A549 treated with ZK216348 at 1 μM for 4 hours (cell line): ENCODE results near the gene TMOD1. TPM values are rescaled to one million over a fixed set of nuclear protein-coding genes. Genes with fewer than 3 reads are reported as not detected.

Experiments used
- total RNA-seq: library from RNA; stranded (reverse); fragments of 200-300 nt; extraction: Qiagen RNA extraction; gene quantifications from 5 replicates; pipeline ENCODE4 v1.2.3, GENCODE V29; 2022; ENCODE audit warnings: low read depth

Gene TMOD1
- total RNA-seq = 1.7 to 2.9 TPM (median 2.3 TPM) in 5 replicates

GRCh38 chr9:97501177-97501971 lies at the start of gene TMOD1:
Gene TMOD1 (plus strand): TSS chr9:97501666. CDS start chr9:97524189, 22,523 bp downstream.

DNA sequence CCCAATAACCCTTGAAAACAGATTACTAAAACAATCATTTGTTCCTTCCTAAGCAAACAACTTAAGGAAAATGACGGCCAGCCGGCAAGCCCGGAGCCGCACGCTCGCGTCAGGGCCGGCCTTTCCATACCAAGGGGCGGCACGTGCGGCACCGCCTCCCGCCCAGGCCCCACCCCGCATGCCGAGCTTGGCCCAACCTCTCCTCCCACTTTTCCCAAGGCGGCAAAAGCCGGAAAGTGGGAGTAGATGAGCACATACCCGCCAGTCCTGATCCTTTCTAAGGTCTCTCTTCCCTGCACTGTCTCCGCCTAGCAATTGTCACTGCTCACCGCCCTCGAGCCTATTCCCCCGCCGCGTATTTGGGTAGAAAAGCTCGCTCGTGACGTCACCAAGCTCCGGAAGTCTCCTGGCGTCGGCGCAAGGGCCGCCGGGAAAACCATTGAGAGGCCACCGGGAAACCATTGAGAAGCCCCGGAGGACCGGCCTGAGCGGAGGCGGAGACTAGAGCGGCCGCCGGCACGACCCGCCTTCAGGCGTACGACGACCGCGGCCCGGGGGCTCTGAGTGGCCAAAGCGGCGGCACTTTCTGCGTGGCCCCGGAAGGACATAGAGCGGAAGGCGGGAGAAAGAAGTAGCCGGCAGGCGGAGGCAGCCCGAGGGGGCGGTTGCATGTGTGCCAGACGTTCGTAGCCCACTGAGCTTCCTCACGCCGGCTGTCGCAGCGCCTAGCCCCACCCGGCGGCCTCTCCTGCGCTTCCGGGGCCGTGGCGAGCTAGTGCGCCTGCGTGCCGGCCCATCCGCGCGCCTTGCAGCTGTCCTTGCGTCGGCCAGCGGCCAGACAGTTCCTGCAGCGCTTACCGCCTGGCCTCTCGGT lies 131.8 kb downstream of the TMOD1 start, which contains the start of the genes NCBP1 and TSTD2:
Gene NCBP1 (plus strand): TSS at position 837 of the 874 bp plus-strand sequence. CDS start 61 bp downstream, outside the sequence.
Gene TSTD2 (minus strand): TSS at position 384 of the 874 bp plus-strand sequence. CDS start 5,806 bp downstream, outside the sequence.

Other genes with a start within 250 kb of the TMOD1 start
- gene CCDC180, start 194.0 kb upstream of the TMOD1 start, total RNA-seq = 0.26 to 1.1 TPM (median 0.81 TPM) in 5 replicates
- 11.6 to 13.6 TPM (median 12.4 TPM) in 5 replicates for gene TDRD7, start 89.6 kb upstream of the TMOD1 start, total RNA-seq
- 7.6 to 11.6 TPM (median 11.1 TPM) in 5 replicates for gene TSTD2, start 131.7 kb downstream of the TMOD1 start, total RNA-seq
- gene NCBP1, start 132.2 kb downstream of the TMOD1 start, total RNA-seq = 23.7 to 31.7 TPM (median 26.5 TPM) in 5 replicates
- 12.9 to 16.2 TPM (median 13.8 TPM) in 5 replicates for gene XPA, start 195.7 kb downstream of the TMOD1 start, total RNA-seq